ENCODE data around the gene FKBP3. TPM values are rescaled to one million over a fixed set of nuclear protein-coding genes. Genes with fewer than 3 reads are reported as not detected.

FKBP3 gene
- total RNA-seq, 1 experiment from 2014 or later = 118 TPM

- ATAC-seq (no peak), DNase-seq (ENCODE audit: low spot score) (no peak)
- ChIA-PET CTCF (no interaction called here), POLR2A (interaction anchor here (0.6 kb wide), 1 partner anchor 50 kb away, joined by 9 read pairs; no protein-coding TSS in a partner anchor)
- Mint-ChIP-seq H3K9me3 (no peaks in the 10 kb centered on the region), H3K4me3 (no peak overlapping the region), H3K36me3 (peaks cover 64% of the 10 kb centered on the region), H3K27ac (peak overlapping the region; percentile 11), H3K4me1 (no peaks in the 10 kb centered on the region), H3K27me3 (ENCODE audit: low read depth) (no peaks in the 10 kb centered on the region)
- TF ChIP-seq ESRRA (CRISPR knock-in tag; IDR thresholded peaks at IDR 0.05; ENCODE audit: borderline replicate concordance) (no peak), TP53 (CRISPR knock-in tag; IDR thresholded peaks at IDR 0.05) (no peak), ZNF281 (CRISPR knock-in tag; IDR thresholded peaks at IDR 0.05) (no peak), TEAD1 (CRISPR knock-in tag; IDR thresholded peaks at IDR 0.05) (no peak), SOX15 (CRISPR knock-in tag; IDR thresholded peaks at IDR 0.05) (no peak), HMGA2 (CRISPR knock-in tag; IDR thresholded peaks at IDR 0.05) (no peak), CREB1 (CRISPR knock-in tag; IDR thresholded peaks at IDR 0.05) (no peak), NFYB (CRISPR knock-in tag; conservative IDR thresholded peaks at IDR 0.05; ENCODE audit: low read depth) (no peak), AFF4 (CRISPR knock-in tag; IDR thresholded peaks at IDR 0.05; ENCODE audit: borderline replicate concordance) (no peak), JAZF1 (CRISPR knock-in tag; IDR thresholded peaks at IDR 0.05) (no peak), SMAD3 (CRISPR knock-in tag; IDR thresholded peaks at IDR 0.05; ENCODE audit: borderline replicate concordance) (no peak), ATF2 (CRISPR knock-in tag; IDR thresholded peaks at IDR 0.05; ENCODE audit: borderline replicate concordance, low read depth) (no peak), IRF1 (CRISPR knock-in tag; IDR thresholded peaks at IDR 0.05) (no peak)
These were observed 21.1 kb downstream of the FKBP3 start for GRCh38 chr14:45112896-45113781.

GRCh38 chr14:45104561-45104960 lies 29.7 kb downstream of the FKBP3 start:
- H3K27me3 Mint-ChIP-seq (ENCODE audit: low read depth) = no peaks in the 10 kb centered on the region
- ChIA-PET CTCF (interaction anchor here (1.4 kb wide), 1 partner anchor 191 kb away, joined by 4 read pairs; no protein-coding TSS in a partner anchor), POLR2A (interaction anchor here (0.6 kb wide), 1 partner anchor 143 kb away, joined by 3 read pairs; the partner anchor contains the start of genes KLHL28 and TOGARAM1)
- H3K27ac Mint-ChIP-seq = no peak overlapping the region; the same call in 1 of the 2 replicates
- ATAC-seq = no peak
- peaks cover 62% of the 10 kb centered on the region for H3K36me3 Mint-ChIP-seq
- DNase-seq (ENCODE audit: low spot score) = no peak
- H3K4me3 Mint-ChIP-seq = no peak overlapping the region
- no peaks in the 10 kb centered on the region for H3K9me3 Mint-ChIP-seq
- no peaks in the 10 kb centered on the region for H3K4me1 Mint-ChIP-seq
- TF ChIP-seq CTCF (IDR thresholded peaks at IDR 0.05) (no peak), RORB (CRISPR knock-in tag; IDR thresholded peaks at IDR 0.05) (no peak), SP1 (CRISPR knock-in tag; conservative IDR thresholded peaks at IDR 0.05) (no peak), NR1H2 (CRISPR knock-in tag; IDR thresholded peaks at IDR 0.05) (no peak), ETV6 (CRISPR knock-in tag; IDR thresholded peaks at IDR 0.05) (no peak), TP53 (CRISPR knock-in tag; IDR thresholded peaks at IDR 0.05) (no peak), ATF3 (CRISPR knock-in tag; conservative IDR thresholded peaks at IDR 0.05) (no peak), FOXP4 (CRISPR knock-in tag; IDR thresholded peaks at IDR 0.05) (no peak)
